ENCODE measurements around the gene NANOGP8. TPM values are rescaled to one million over a fixed set of nuclear protein-coding genes. Genes with fewer than 3 reads are reported as not detected.

The NANOGP8 gene
- total RNA-seq, 1 experiment from 2014 or later, result 0.75 TPM

DNA sequence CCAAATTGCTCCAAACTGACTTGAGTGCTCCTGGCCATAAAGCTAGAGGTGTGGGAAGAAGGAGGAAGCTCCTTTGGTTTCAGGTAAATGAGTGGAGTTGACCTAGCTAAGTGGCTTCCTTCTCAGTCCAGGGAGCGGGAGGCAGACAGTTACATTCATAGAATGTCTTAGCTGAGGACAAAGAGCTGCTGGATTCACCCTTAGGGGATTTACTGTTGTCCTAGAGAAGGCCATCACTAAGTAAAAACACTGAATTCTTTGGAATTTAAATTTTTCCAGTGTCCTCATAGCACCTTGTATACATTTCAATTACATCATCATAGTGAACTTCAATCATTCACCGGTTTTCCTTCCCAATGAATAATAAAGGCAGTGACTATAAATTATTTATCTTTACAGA, 27.3 kb upstream of the NANOGP8 start:
- ChIA-PET POLR2A (no interaction called here), CTCF (interaction anchor here (0.6 kb wide), 1 partner anchor 61 kb away, joined by 3 read pairs; no protein-coding TSS in a partner anchor)
- DNase-seq (ENCODE audit: unreplicated experiment), result no peak
- H3K36me3 Mint-ChIP-seq (ENCODE audit: insufficient read depth, unreplicated experiment), result no peaks in the 10 kb centered on the region
- intact Hi-C loops (cut with micrococcal nuclease), result no loop called here
- TF ChIP-seq, protein P1, sequence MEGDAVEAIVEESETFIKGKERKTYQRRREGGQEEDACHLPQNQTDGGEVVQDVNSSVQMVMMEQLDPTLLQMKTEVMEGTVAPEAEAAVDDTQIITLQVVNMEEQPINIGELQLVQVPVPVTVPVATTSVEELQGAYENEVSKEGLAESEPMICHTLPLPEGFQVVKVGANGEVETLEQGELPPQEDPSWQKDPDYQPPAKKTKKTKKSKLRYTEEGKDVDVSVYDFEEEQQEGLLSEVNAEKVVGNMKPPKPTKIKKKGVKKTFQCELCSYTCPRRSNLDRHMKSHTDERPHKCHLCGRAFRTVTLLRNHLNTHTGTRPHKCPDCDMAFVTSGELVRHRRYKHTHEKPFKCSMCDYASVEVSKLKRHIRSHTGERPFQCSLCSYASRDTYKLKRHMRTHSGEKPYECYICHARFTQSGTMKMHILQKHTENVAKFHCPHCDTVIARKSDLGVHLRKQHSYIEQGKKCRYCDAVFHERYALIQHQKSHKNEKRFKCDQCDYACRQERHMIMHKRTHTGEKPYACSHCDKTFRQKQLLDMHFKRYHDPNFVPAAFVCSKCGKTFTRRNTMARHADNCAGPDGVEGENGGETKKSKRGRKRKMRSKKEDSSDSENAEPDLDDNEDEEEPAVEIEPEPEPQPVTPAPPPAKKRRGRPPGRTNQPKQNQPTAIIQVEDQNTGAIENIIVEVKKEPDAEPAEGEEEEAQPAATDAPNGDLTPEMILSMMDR (IDR thresholded peaks at IDR 0.05; ENCODE audit: unreplicated experiment), result no peak
- BruUV-seq (replicated peaks), result no TSS peak
- H3K9me3 Mint-ChIP-seq (ENCODE audit: unreplicated experiment), result no peaks in the 10 kb centered on the region
- no peak overlapping the region for H3K27ac Mint-ChIP-seq (ENCODE audit: low read depth, unreplicated experiment)
- H3K4me3 Mint-ChIP-seq (ENCODE audit: unreplicated experiment), result no peak overlapping the region
- no peaks in the 10 kb centered on the region for H3K27me3 Mint-ChIP-seq (ENCODE audit: insufficient read depth, unreplicated experiment)
- no peaks in the 10 kb centered on the region for H3K4me1 Mint-ChIP-seq (ENCODE audit: insufficient read depth, unreplicated experiment)

DNA sequence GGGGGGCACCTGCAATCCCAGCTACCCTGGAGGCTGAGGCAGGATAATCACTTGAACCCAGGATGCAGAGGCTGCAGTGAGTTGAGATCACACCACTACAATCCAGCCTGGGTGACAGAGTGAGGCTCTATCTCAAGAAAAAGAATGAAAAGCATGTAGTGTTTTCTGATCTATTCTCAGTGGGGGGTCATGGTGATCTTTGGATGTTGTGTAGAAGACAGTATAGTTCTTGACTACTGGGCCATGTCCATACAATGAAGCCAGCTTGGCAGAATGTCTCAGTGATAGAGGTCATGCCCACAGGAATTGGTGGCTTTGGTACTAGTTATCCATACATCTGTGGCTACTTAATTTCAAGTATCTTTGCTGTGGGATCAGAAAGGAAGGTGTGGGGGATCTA, 26.8 kb upstream of the NANOGP8 start:
- no peaks in the 10 kb centered on the region for H3K9me3 Mint-ChIP-seq (ENCODE audit: unreplicated experiment)
- BruUV-seq (replicated peaks), result no TSS peak
- no peaks in the 10 kb centered on the region for H3K27me3 Mint-ChIP-seq (ENCODE audit: insufficient read depth, unreplicated experiment)
- TF ChIP-seq, protein P1 (IDR thresholded peaks at IDR 0.05; ENCODE audit: unreplicated experiment), result no peak
- H3K4me3 Mint-ChIP-seq (ENCODE audit: unreplicated experiment), result no peak overlapping the region
- H3K4me1 Mint-ChIP-seq (ENCODE audit: insufficient read depth, unreplicated experiment), result no peaks in the 10 kb centered on the region
- POLR2A ChIA-PET, result no interaction called here
- no peak for DNase-seq (ENCODE audit: unreplicated experiment)
- no peak overlapping the region for H3K27ac Mint-ChIP-seq (ENCODE audit: low read depth, unreplicated experiment)
- intact Hi-C loops (cut with micrococcal nuclease), result no loop called here
- H3K36me3 Mint-ChIP-seq (ENCODE audit: insufficient read depth, unreplicated experiment), result no peaks in the 10 kb centered on the region
- CTCF ChIA-PET, result no interaction called here

DNA sequence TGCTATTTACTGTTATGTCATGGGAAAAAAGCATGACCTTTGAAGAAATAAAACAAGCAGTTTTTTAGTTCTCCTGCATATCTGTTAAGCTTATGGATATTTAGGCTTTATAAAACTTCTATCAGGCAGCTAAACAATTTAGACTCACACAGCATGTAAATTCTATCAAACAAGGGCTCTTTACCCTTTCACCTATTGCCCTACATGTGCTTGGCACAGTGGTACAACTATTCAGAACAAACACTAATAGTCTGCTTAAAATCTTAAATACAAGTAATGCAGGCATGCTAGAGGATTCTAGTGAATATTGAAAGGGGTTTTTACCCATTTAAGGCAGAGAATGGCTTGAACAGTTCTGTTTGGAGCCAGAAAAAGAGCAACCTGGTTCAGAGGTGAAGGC, 23.4 kb upstream of the NANOGP8 start:
- H3K27me3 Mint-ChIP-seq (ENCODE audit: insufficient read depth, unreplicated experiment), result no peaks in the 10 kb centered on the region
- CTCF ChIA-PET, result no interaction called here
- H3K36me3 Mint-ChIP-seq (ENCODE audit: insufficient read depth, unreplicated experiment), result no peaks in the 10 kb centered on the region
- BruUV-seq (replicated peaks), result no TSS peak
- H3K27ac Mint-ChIP-seq (ENCODE audit: low read depth, unreplicated experiment), result no peak overlapping the region
- H3K9me3 Mint-ChIP-seq (ENCODE audit: unreplicated experiment), result no peaks in the 10 kb centered on the region
- H3K4me3 Mint-ChIP-seq (ENCODE audit: unreplicated experiment), result no peak overlapping the region
- DNase-seq (ENCODE audit: unreplicated experiment), result no peak
- TF ChIP-seq, protein P1 (IDR thresholded peaks at IDR 0.05; ENCODE audit: unreplicated experiment), result no peak
- no peaks in the 10 kb centered on the region for H3K4me1 Mint-ChIP-seq (ENCODE audit: insufficient read depth, unreplicated experiment)
- POLR2A ChIA-PET, result no interaction called here
- intact Hi-C loops (cut with micrococcal nuclease), result no loop called here

DNA sequence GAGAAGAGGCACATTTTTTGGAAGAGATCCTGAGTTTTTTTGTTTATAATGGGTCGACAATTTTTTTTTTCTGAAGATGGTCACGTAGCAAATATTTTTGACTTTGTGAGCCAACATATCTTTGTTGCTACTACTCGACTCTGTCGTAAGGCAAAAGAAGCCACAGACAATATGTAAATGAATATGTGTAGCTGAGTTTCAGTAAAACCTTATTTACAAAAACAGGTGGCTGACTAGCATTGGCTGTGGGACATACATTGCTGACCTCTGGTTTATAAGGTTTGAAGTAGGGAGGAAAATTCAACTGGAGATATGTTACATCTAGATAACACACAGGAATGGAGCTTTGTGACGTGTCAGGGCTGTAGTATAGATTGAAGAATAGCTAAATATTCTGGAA, 22.5 kb upstream of the NANOGP8 start:
- Mint-ChIP-seq H3K27ac (ENCODE audit: low read depth, unreplicated experiment) (no peak overlapping the region), H3K9me3 (ENCODE audit: unreplicated experiment) (no peaks in the 10 kb centered on the region), H3K4me1 (ENCODE audit: insufficient read depth, unreplicated experiment) (no peaks in the 10 kb centered on the region), H3K27me3 (ENCODE audit: insufficient read depth, unreplicated experiment) (no peaks in the 10 kb centered on the region), H3K36me3 (ENCODE audit: insufficient read depth, unreplicated experiment) (no peaks in the 10 kb centered on the region), H3K4me3 (ENCODE audit: unreplicated experiment) (no peak overlapping the region)
- ChIA-PET POLR2A (interaction anchor here (0.7 kb wide), 1 partner anchor 72 kb away, joined by 3 read pairs; no protein-coding TSS in a partner anchor), CTCF (no interaction called here)
- intact Hi-C loops (cut with micrococcal nuclease), result no loop called here
- no peak for DNase-seq (ENCODE audit: unreplicated experiment)
- TF ChIP-seq, protein P1 (IDR thresholded peaks at IDR 0.05; ENCODE audit: unreplicated experiment), result no peak
- no TSS peak for BruUV-seq (replicated peaks)

Data from MCF 10A (cell line).